Measurements from ENCODE around the gene GRM8. TPM values are rescaled to one million over a fixed set of nuclear protein-coding genes. Genes with fewer than 3 reads are reported as not detected.
"Not testable (repeated sequence)": the region's sequence is repeated elsewhere in the genome, so short reads cannot be mapped to it uniquely, and the experiment has no call there.

GRM8 gene
- total and polyA plus RNA-seq, 4 donors: 0.28 to 4.9 (median 2.8) TPM

GRCh38 chr7:126930166-126930565 is 322.6 kb downstream of the GRM8 start:
- Histone ChIP-seq H3K36me3 (ENCODE audit: control insufficient read depth in 4 of 4, insufficient read depth in 3 of 4, low read depth in 1 of 4, low read length in 3 of 4) (no peaks in the 10 kb centered on the region), H3K4me3 (ENCODE audit: low read depth in 1 of 3, low read length in 3 of 3) (no peak overlapping the region), H3K4me1 (ENCODE audit: control insufficient read depth in 4 of 4, insufficient read depth in 4 of 4, low read length in 3 of 4) (no peaks in the 10 kb centered on the region), H3K27me3 (ENCODE audit: control insufficient read depth in 4 of 4, insufficient read depth in 4 of 4, low read length in 3 of 4) (no peaks in the 10 kb centered on the region), H3K9ac (ENCODE audit: low read depth in 1 of 2, low read length in 2 of 2) (no peak overlapping the region), H3K9me3 (ENCODE audit: control insufficient read depth in 4 of 4, low read length in 3 of 4) (no peaks in the 10 kb centered on the region), H3K27ac (ENCODE audit: low read depth in 1 of 2, low read length in 2 of 2) (no peak overlapping the region)
- no peak for DNase-seq (ENCODE audit: low spot score)
- 44% methylated on average over 2 of the region's 2 CpGs for WGBS
- TF ChIP-seq HNF4G (IDR thresholded peaks at IDR 0.05) (no peak), JUND (IDR thresholded peaks at IDR 0.05) (no peak), ZBTB33 (IDR thresholded peaks at IDR 0.05) (no peak), CTCF (IDR thresholded peaks at IDR 0.05; ENCODE audit: low read depth, low read length, missing input control) (no peak), NR2F2 (IDR thresholded peaks at IDR 0.05) (no peak), REST (IDR thresholded peaks at IDR 0.05) (no peak)

GRCh38 chr7:126924477-126924876 is 328.3 kb downstream of the GRM8 start:
- no peaks in the 10 kb centered on the region for H3K27me3 ChIP-seq (ENCODE audit: control insufficient read depth in 4 of 4, insufficient read depth in 4 of 4, low read length in 3 of 4)
- TF ChIP-seq JUND (IDR thresholded peaks at IDR 0.05): no peak
- TF ChIP-seq REST (IDR thresholded peaks at IDR 0.05): no peak
- no peak for TF ChIP-seq YY1 (IDR thresholded peaks at IDR 0.05)
- TF ChIP-seq FOXA1 (IDR thresholded peaks at IDR 0.05): no peak
- H3K9ac ChIP-seq (ENCODE audit: low read depth in 1 of 2, low read length in 2 of 2): no peak overlapping the region
- WGBS: 60% methylated on average over 2 of the region's 2 CpGs
- no peak overlapping the region for H3K4me3 ChIP-seq (ENCODE audit: low read depth in 1 of 3, low read length in 3 of 3)
- no peak for DNase-seq (ENCODE audit: low spot score)
- H3K4me1 ChIP-seq (ENCODE audit: control insufficient read depth in 4 of 4, insufficient read depth in 4 of 4, low read length in 3 of 4): no peaks in the 10 kb centered on the region
- no peaks in the 10 kb centered on the region for H3K9me3 ChIP-seq (ENCODE audit: control insufficient read depth in 4 of 4, low read length in 3 of 4)
- no peaks in the 10 kb centered on the region for H3K36me3 ChIP-seq (ENCODE audit: control insufficient read depth in 4 of 4, insufficient read depth in 3 of 4, low read depth in 1 of 4, low read length in 3 of 4)
- no peak overlapping the region for H3K27ac ChIP-seq (ENCODE audit: low read depth in 1 of 2, low read length in 2 of 2)

- H3K9me3 ChIP-seq (ENCODE audit: control insufficient read depth in 4 of 4, low read length in 3 of 4); DNase-seq (ENCODE audit: low spot score): not testable (repeated sequence)
Observed at GRCh38 chr7:126911627-126912026, 341.1 kb downstream of the GRM8 start.

GRCh38 chr7:126908564-126908963 is 344.2 kb downstream of the GRM8 start:
- H3K4me1 ChIP-seq (ENCODE audit: control insufficient read depth in 4 of 4, insufficient read depth in 4 of 4, low read length in 3 of 4); H3K27ac ChIP-seq (ENCODE audit: low read depth in 1 of 2, low read length in 2 of 2); DNase-seq (ENCODE audit: low spot score); H3K4me3 ChIP-seq (ENCODE audit: low read depth in 1 of 3, low read length in 3 of 3); H3K36me3 ChIP-seq (ENCODE audit: control insufficient read depth in 4 of 4, insufficient read depth in 3 of 4, low read depth in 1 of 4, low read length in 3 of 4); H3K9me3 ChIP-seq (ENCODE audit: control insufficient read depth in 4 of 4, low read length in 3 of 4); H3K27me3 ChIP-seq (ENCODE audit: control insufficient read depth in 4 of 4, insufficient read depth in 4 of 4, low read length in 3 of 4); H3K9ac ChIP-seq (ENCODE audit: low read depth in 1 of 2, low read length in 2 of 2): not testable (repeated sequence)

More at GRCh38 chr7:126911627-126912026, 341.1 kb downstream of the GRM8 start:
- H3K4me3 ChIP-seq (ENCODE audit: low read depth in 1 of 3, low read length in 3 of 3); H3K4me1 ChIP-seq (ENCODE audit: control insufficient read depth in 4 of 4, insufficient read depth in 4 of 4, low read length in 3 of 4); H3K36me3 ChIP-seq (ENCODE audit: control insufficient read depth in 4 of 4, insufficient read depth in 3 of 4, low read depth in 1 of 4, low read length in 3 of 4); H3K9ac ChIP-seq (ENCODE audit: low read depth in 1 of 2, low read length in 2 of 2); H3K27ac ChIP-seq (ENCODE audit: low read depth in 1 of 2, low read length in 2 of 2); H3K27me3 ChIP-seq (ENCODE audit: control insufficient read depth in 4 of 4, insufficient read depth in 4 of 4, low read length in 3 of 4): not testable (repeated sequence)
- WGBS: 94% methylated on average over 4 of the region's 4 CpGs

- not testable (repeated sequence) for H3K9ac ChIP-seq (ENCODE audit: low read depth in 1 of 2, low read length in 2 of 2); H3K27me3 ChIP-seq (ENCODE audit: control insufficient read depth in 4 of 4, insufficient read depth in 4 of 4, low read length in 3 of 4); H3K9me3 ChIP-seq (ENCODE audit: control insufficient read depth in 4 of 4, low read length in 3 of 4); DNase-seq (ENCODE audit: low spot score); H3K4me1 ChIP-seq (ENCODE audit: control insufficient read depth in 4 of 4, insufficient read depth in 4 of 4, low read length in 3 of 4); H3K36me3 ChIP-seq (ENCODE audit: control insufficient read depth in 4 of 4, insufficient read depth in 3 of 4, low read depth in 1 of 4, low read length in 3 of 4); H3K4me3 ChIP-seq (ENCODE audit: low read depth in 1 of 3, low read length in 3 of 3); H3K27ac ChIP-seq (ENCODE audit: low read depth in 1 of 2, low read length in 2 of 2)
- WGBS: 89% methylated on average over 6 of the region's 6 CpGs
Observed at GRCh38 chr7:126907657-126908056, 345.1 kb downstream of the GRM8 start.
